ENCODE results near the gene FCHSD2.

DNA sequence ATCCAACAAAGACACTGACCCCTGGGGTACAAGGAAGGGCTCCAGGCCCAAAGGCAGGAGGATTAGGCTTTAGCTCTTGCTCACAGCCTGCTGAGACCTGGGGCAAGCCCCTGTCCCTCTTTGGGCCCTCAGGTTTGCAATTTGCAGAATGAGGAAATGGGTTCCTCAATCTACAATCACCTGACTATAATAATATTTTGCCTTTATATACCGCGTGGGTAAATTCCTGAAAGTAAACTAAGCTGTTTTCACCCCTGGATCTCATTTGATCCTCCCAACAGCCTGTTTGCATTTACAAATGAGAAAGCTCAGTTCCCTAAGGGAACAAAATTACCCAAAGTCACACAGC lies 349.1 kb downstream of the FCHSD2 start:
- TF ChIP-seq, protein P1, sequence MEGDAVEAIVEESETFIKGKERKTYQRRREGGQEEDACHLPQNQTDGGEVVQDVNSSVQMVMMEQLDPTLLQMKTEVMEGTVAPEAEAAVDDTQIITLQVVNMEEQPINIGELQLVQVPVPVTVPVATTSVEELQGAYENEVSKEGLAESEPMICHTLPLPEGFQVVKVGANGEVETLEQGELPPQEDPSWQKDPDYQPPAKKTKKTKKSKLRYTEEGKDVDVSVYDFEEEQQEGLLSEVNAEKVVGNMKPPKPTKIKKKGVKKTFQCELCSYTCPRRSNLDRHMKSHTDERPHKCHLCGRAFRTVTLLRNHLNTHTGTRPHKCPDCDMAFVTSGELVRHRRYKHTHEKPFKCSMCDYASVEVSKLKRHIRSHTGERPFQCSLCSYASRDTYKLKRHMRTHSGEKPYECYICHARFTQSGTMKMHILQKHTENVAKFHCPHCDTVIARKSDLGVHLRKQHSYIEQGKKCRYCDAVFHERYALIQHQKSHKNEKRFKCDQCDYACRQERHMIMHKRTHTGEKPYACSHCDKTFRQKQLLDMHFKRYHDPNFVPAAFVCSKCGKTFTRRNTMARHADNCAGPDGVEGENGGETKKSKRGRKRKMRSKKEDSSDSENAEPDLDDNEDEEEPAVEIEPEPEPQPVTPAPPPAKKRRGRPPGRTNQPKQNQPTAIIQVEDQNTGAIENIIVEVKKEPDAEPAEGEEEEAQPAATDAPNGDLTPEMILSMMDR (IDR thresholded peaks at IDR 0.05), result no peak
- no peak for TF ChIP-seq POLR2A (IDR thresholded peaks at IDR 0.05)
- TF ChIP-seq POLR2AphosphoS5 (IDR thresholded peaks at IDR 0.05), result no peak
- no peak for TF ChIP-seq EP300 (IDR thresholded peaks at IDR 0.05)

Measured in suprapubic skin (tissue), 4 donors.